ENCODE data around the gene LGR5.

LGR5 gene

GRCh38 chr12:71430756-71431155 lies 8.8 kb upstream of the LGR5 start:
- H3K79me2 ChIP-seq (ENCODE audit: insufficient read depth, low read length) = no peaks in the 10 kb centered on the region
- no peaks in the 10 kb centered on the region for H3K9me3 ChIP-seq (ENCODE audit: insufficient read depth, low read length)
- no peaks in the 10 kb centered on the region for H4K20me1 ChIP-seq (ENCODE audit: low read depth, low read length)
- H3K4me3 ChIP-seq (ENCODE audit: insufficient read depth, low read length, poor library complexity, severe bottlenecking) = no peak overlapping the region
- H3K36me3 ChIP-seq (ENCODE audit: low read length) = no peaks in the 10 kb centered on the region
- H3K27ac ChIP-seq (ENCODE audit: low read depth, low read length) = no peak overlapping the region
- no peak overlapping the region for H3K4me2 ChIP-seq (ENCODE audit: low read depth, low read length, poor library complexity, severe bottlenecking)
- no peak for TF ChIP-seq CTCF (IDR thresholded peaks at IDR 0.05; ENCODE audit: insufficient read depth, low read length, poor library complexity, severe bottlenecking)
- no peak for TF ChIP-seq EZH2phosphoT487 (conservative IDR thresholded peaks at IDR 0.05; ENCODE audit: low read length)
- H3F3A ChIP-seq (ENCODE audit: insufficient read depth) = no peaks in the 10 kb centered on the region
- H3K27me3 ChIP-seq (ENCODE audit: low read length) = no peaks in the 10 kb centered on the region
- H3K9ac ChIP-seq (ENCODE audit: low read length) = no peak overlapping the region
- no peak overlapping the region for H2AFZ ChIP-seq (ENCODE audit: low read depth, low read length, severe bottlenecking)
- no peaks in the 10 kb centered on the region for H3K9me2 ChIP-seq (replicated peaks; ENCODE audit: insufficient read depth, low read length)

GRCh38 chr12:71431991-71432390 lies 7.6 kb upstream of the LGR5 start:
- no peaks in the 10 kb centered on the region for H3K9me2 ChIP-seq (replicated peaks; ENCODE audit: insufficient read depth, low read length)

DNA sequence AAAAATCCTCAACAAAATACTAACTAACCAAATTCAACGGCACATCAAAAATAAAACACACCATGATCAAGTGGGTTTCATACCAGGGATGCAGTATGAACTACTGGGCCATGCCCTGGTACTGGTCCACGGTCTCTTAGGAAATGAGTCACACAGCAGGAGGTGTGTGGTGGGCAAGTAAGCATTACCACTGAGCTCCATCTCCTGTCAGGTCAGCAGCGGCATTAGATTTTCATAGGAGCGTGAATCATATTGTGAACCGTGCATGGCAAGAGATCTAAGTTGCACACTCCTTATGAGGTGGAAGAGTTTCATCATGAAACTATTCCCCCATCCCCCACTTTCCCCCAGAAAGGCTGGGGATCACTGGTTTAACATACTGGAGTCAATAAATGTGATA lies 6.7 kb upstream of the LGR5 start:
- no peak overlapping the region for H2AFZ ChIP-seq (ENCODE audit: low read depth, low read length, severe bottlenecking)
- H3K4me2 ChIP-seq (ENCODE audit: low read depth, low read length, poor library complexity, severe bottlenecking) = no peak overlapping the region
- no peaks in the 10 kb centered on the region for H3K9me3 ChIP-seq (ENCODE audit: insufficient read depth, low read length)
- H3K79me2 ChIP-seq (ENCODE audit: insufficient read depth, low read length) = no peaks in the 10 kb centered on the region
- H3F3A ChIP-seq (ENCODE audit: insufficient read depth) = no peaks in the 10 kb centered on the region
- no peak overlapping the region for H3K9ac ChIP-seq (ENCODE audit: low read length)
- TF ChIP-seq EZH2phosphoT487 (conservative IDR thresholded peaks at IDR 0.05; ENCODE audit: low read length) = no peak
- no peak for TF ChIP-seq CTCF (IDR thresholded peaks at IDR 0.05; ENCODE audit: insufficient read depth, low read length, poor library complexity, severe bottlenecking)
- H4K20me1 ChIP-seq (ENCODE audit: low read depth, low read length) = no peaks in the 10 kb centered on the region
- H3K4me3 ChIP-seq (ENCODE audit: insufficient read depth, low read length, poor library complexity, severe bottlenecking) = no peak overlapping the region
- no peak overlapping the region for H3K27ac ChIP-seq (ENCODE audit: low read depth, low read length)
- H3K27me3 ChIP-seq (ENCODE audit: low read length) = no peaks in the 10 kb centered on the region
- H3K36me3 ChIP-seq (ENCODE audit: low read length) = no peaks in the 10 kb centered on the region
- H3K9me2 ChIP-seq (replicated peaks; ENCODE audit: insufficient read depth, low read length) = no peaks in the 10 kb centered on the region

More at GRCh38 chr12:71431991-71432390, 7.6 kb upstream of the LGR5 start:
- H3K79me2 ChIP-seq (ENCODE audit: insufficient read depth, low read length) = no peaks in the 10 kb centered on the region
- no peaks in the 10 kb centered on the region for H4K20me1 ChIP-seq (ENCODE audit: low read depth, low read length)
- no peaks in the 10 kb centered on the region for H3K27me3 ChIP-seq (ENCODE audit: low read length)
- H3F3A ChIP-seq (ENCODE audit: insufficient read depth) = no peaks in the 10 kb centered on the region
- H3K9me3 ChIP-seq (ENCODE audit: insufficient read depth, low read length) = no peaks in the 10 kb centered on the region
- H3K36me3 ChIP-seq (ENCODE audit: low read length) = no peaks in the 10 kb centered on the region
- H3K4me3 ChIP-seq (ENCODE audit: insufficient read depth, low read length, poor library complexity, severe bottlenecking) = no peak overlapping the region
- no peak overlapping the region for H3K27ac ChIP-seq (ENCODE audit: low read depth, low read length)
- H3K9ac ChIP-seq (ENCODE audit: low read length) = no peak overlapping the region
- no peak overlapping the region for H3K4me2 ChIP-seq (ENCODE audit: low read depth, low read length, poor library complexity, severe bottlenecking)
- TF ChIP-seq CTCF (IDR thresholded peaks at IDR 0.05; ENCODE audit: insufficient read depth, low read length, poor library complexity, severe bottlenecking) (no peak), EZH2phosphoT487 (conservative IDR thresholded peaks at IDR 0.05; ENCODE audit: low read length) (no peak)
- no peak overlapping the region for H2AFZ ChIP-seq (ENCODE audit: low read depth, low read length, severe bottlenecking)

Measured in SU-DHL-6 (cell line).